ENCODE results near the gene KDM3B.

GRCh38 chr5:138472353-138472752 is 119.9 kb downstream of the KDM3B start:
- TF ChIP-seq CTCF (IDR thresholded peaks at IDR 0.05): no peak
- no peak for TF ChIP-seq POLR2A (IDR thresholded peaks at IDR 0.05)
- TF ChIP-seq EP300 (IDR thresholded peaks at IDR 0.05): no peak
